Measurements from ENCODE around the gene HOXC13. TPM values are rescaled to one million over a fixed set of nuclear protein-coding genes. Genes with fewer than 3 reads are reported as not detected.

HOXC13 gene
- total and polyA plus RNA-seq, 4 donors: not detected

DNA sequence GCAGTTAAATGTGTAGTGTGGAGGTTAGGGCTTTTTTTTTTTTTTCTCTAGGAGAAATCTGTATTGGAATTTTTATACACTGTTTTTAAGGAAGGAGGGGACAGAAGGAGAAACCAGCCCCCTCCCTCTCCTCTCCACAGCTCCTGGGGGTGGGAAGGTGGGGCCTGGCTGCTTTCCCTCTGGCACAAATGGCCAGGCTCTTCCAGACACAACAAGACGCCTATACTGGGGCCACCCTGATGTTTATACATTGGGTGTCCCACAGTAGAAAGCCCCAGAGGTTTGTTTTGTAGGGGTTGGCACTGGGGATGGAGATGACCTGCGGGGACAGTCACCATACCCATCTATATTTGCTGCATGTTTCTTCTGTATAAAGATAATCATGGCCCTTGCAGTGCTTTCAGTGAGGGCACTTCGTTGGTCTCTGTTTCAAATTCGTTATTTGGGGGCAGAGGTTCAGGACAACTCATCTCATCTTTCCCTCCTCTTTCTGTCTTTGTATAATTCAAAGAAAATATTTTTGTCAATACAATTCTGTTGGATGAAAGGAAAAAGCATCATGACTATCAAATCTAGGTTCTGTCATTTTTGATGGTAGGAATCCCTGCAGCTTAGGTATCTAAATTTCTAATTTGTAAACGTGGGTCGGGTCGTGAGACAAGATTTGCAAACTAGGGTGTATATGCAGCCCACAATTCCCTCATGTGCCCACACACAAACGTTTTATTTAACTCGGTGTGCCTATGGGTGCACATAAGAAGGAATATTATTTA, 38.4 kb downstream of the HOXC13 start:
- H3K4me3 ChIP-seq: no peak overlapping the region
- 13 to 16% methylated on average over 9 of the region's 9 CpGs for WGBS, 2 donors
- peaks cover 34 to 98% (median 86%) of the 10 kb centered on the region in 3 donors for H3K27me3 ChIP-seq (ENCODE audit: control insufficient read depth in 3 of 3, insufficient read depth in 3 of 3, low read length in 2 of 3)
- no peak for DNase-seq
- H3K27ac ChIP-seq (ENCODE audit: low read depth in 1 of 2, low read length in 1 of 2): no peak overlapping the region
- H3K36me3 ChIP-seq (ENCODE audit: control insufficient read depth in 4 of 4, insufficient read depth in 4 of 4, low read length in 4 of 4): no peaks in the 10 kb centered on the region
- peaks cover 0 to 15% (median 4%) of the 10 kb centered on the region in 5 donors for H3K4me1 ChIP-seq (ENCODE audit: control insufficient read depth in 5 of 5, insufficient read depth in 5 of 5, low read length in 5 of 5)
- H3K9me3 ChIP-seq (ENCODE audit: control insufficient read depth in 4 of 4, insufficient read depth in 3 of 4, low read length in 3 of 4): peaks cover 0 to 22% (median 0%) of the 10 kb centered on the region in 4 donors
- no peak for ATAC-seq (ENCODE audit: insufficient read depth, low FRiP score)
- no peak overlapping the region for H3K9ac ChIP-seq (ENCODE audit: insufficient read depth in 1 of 2, low read length in 2 of 2)
- TF ChIP-seq, protein P1, sequence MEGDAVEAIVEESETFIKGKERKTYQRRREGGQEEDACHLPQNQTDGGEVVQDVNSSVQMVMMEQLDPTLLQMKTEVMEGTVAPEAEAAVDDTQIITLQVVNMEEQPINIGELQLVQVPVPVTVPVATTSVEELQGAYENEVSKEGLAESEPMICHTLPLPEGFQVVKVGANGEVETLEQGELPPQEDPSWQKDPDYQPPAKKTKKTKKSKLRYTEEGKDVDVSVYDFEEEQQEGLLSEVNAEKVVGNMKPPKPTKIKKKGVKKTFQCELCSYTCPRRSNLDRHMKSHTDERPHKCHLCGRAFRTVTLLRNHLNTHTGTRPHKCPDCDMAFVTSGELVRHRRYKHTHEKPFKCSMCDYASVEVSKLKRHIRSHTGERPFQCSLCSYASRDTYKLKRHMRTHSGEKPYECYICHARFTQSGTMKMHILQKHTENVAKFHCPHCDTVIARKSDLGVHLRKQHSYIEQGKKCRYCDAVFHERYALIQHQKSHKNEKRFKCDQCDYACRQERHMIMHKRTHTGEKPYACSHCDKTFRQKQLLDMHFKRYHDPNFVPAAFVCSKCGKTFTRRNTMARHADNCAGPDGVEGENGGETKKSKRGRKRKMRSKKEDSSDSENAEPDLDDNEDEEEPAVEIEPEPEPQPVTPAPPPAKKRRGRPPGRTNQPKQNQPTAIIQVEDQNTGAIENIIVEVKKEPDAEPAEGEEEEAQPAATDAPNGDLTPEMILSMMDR (IDR thresholded peaks at IDR 0.05; ENCODE audit: control extremely low read depth, extremely low read depth): no peak

GRCh38 chr12:53977596-53978445, 39.2 kb downstream of the HOXC13 start:
- DNase-seq (no peak), ATAC-seq (ENCODE audit: insufficient read depth, low FRiP score) (no peak)
- TF ChIP-seq, protein P1 (IDR thresholded peaks at IDR 0.05; ENCODE audit: control extremely low read depth, extremely low read depth): no peak
- no peak overlapping the region for H3K9ac ChIP-seq (ENCODE audit: insufficient read depth in 1 of 2, low read length in 2 of 2)
- peaks cover 31 to 98% (median 85%) of the 10 kb centered on the region in 3 donors for H3K27me3 ChIP-seq (ENCODE audit: control insufficient read depth in 3 of 3, insufficient read depth in 3 of 3, low read length in 2 of 3)
- 3 to 4% methylated on average over 11 of the region's 11 CpGs for WGBS, 2 donors
- H3K27ac ChIP-seq (ENCODE audit: low read depth in 1 of 2, low read length in 1 of 2): no peak overlapping the region
- no peaks in the 10 kb centered on the region for H3K36me3 ChIP-seq (ENCODE audit: control insufficient read depth in 4 of 4, insufficient read depth in 4 of 4, low read length in 4 of 4)
- H3K4me3 ChIP-seq: no peak overlapping the region
- H3K9me3 ChIP-seq (ENCODE audit: control insufficient read depth in 4 of 4, insufficient read depth in 3 of 4, low read length in 3 of 4): peaks cover 0 to 23% (median 0%) of the 10 kb centered on the region in 4 donors
- peaks cover 0 to 15% (median 4%) of the 10 kb centered on the region in 5 donors for H3K4me1 ChIP-seq (ENCODE audit: control insufficient read depth in 5 of 5, insufficient read depth in 5 of 5, low read length in 5 of 5)

GRCh38 chr12:53978477-53979356, 40.1 kb downstream of the HOXC13 start:
- peaks cover 30 to 99% (median 87%) of the 10 kb centered on the region in 3 donors for H3K27me3 ChIP-seq (ENCODE audit: control insufficient read depth in 3 of 3, insufficient read depth in 3 of 3, low read length in 2 of 3)
- no peak for ATAC-seq (ENCODE audit: insufficient read depth, low FRiP score)
- peaks cover 0 to 21% (median 0%) of the 10 kb centered on the region in 4 donors for H3K9me3 ChIP-seq (ENCODE audit: control insufficient read depth in 4 of 4, insufficient read depth in 3 of 4, low read length in 3 of 4)
- peaks cover 0 to 13% (median 4%) of the 10 kb centered on the region in 5 donors for H3K4me1 ChIP-seq (ENCODE audit: control insufficient read depth in 5 of 5, insufficient read depth in 5 of 5, low read length in 5 of 5)
- no peak overlapping the region for H3K9ac ChIP-seq (ENCODE audit: insufficient read depth in 1 of 2, low read length in 2 of 2)
- no peak overlapping the region for H3K27ac ChIP-seq (ENCODE audit: low read depth in 1 of 2, low read length in 1 of 2)
- H3K36me3 ChIP-seq (ENCODE audit: control insufficient read depth in 4 of 4, insufficient read depth in 4 of 4, low read length in 4 of 4): no peaks in the 10 kb centered on the region
- TF ChIP-seq, protein P1 (IDR thresholded peaks at IDR 0.05; ENCODE audit: control extremely low read depth, extremely low read depth): no peak
- no peak overlapping the region for H3K4me3 ChIP-seq
- no peak for DNase-seq
- WGBS, 2 donors: 9 to 16% methylated on average over 15 of the region's 15 CpGs
